ENCODE results near the gene RASGEF1B.

RASGEF1B gene

DNA sequence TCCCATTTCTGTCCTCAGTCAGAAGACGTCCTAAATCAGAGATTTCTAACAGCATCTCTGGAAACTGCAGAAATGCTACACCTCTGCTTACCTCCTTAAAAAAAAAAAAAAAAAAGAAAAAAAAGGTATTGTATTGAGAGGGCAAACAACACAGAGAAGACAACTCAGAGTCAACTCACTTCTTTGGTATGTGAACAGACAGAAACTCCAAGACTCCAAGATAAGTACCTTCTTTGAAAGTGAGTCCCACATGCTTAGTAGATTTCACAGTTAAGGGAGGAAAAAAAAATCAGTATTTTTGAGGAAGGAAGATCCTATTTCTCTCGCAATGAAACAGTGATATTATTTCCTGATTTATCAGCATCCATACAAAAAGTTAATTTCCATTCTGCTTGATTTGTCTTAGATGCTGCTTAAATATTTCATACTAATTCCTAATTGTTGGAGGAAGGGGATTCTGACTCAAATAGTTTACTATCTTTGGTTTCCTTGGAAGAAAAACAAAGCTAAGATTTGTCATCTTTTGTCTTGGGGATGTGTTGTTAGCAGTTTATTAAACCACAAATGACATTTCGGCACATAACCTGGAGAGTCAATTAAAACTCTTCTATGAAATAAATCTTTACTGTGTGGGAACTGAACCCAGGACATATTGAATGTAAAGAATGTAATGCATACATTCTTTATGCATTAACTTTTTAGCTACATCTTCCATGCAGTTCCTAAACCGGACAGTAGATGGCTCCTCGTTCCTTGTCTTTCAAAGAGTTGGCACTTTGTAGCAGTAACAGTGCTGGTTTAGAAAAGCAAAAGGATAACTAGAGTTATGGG is 4.7 kb downstream of the RASGEF1B start:
- H3K27ac Mint-ChIP-seq: no peak overlapping the region
- peaks cover 18% of the 10 kb centered on the region for H3K4me1 Mint-ChIP-seq
- peaks cover 9% of the 10 kb centered on the region for H3K27me3 Mint-ChIP-seq
- peak; percentile 84 for DNase-seq
- no peaks in the 10 kb centered on the region for H3K36me3 Mint-ChIP-seq
- CTCF ChIA-PET: interaction anchor here (0.6 to 4.8 kb wide), 36 partner anchors 8 to 801 kb away, joined by 3 to 74 read pairs (median 3); no protein-coding TSS in a partner anchor
- H3K4me3 Mint-ChIP-seq: no peak overlapping the region
- H3K9me3 Mint-ChIP-seq: no peaks in the 10 kb centered on the region

DNA sequence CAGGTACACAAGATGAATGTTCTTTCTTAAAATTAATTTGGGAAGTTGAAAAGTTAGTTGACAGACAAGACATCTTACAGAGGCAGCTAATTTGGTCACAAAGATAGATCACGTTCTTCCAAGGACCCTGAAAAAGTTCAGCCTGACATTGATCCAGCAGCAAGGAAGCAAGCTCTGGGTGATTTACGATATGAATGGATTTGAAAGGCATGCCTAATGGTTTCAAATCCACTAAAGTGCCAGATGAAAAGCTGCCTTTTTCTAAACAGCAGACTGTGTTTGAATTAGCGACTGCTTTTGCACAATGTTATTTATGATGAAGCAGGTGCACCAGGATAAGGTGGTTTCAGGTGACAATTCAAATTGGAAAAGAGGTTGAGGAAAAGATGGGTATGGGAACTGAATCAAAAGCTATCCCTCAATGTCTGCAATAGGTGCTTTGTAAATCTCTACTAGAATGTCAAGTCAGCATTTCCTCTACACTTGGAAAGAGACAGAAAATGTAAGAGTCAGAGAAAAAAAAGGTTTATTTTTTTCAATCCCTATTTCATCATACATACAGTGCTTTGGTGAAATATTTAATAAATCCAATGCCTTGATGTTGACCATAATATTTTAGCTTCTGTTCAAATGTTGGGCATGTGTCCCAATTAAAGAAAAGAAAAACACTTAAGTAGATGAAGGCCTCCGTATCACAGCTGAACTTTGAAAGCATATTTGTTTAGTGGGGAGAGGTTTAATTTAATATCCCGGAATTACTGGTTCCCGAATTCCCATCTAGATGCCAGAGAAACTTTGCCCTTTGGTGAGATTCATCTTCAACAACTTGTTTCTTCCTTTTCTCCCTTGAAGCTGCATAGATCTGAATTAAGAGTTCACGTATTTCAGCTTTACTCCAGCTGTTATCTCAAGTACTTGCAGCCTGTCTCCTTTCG is 6.0 kb downstream of the RASGEF1B start:
- no peaks in the 10 kb centered on the region for H3K36me3 Mint-ChIP-seq
- no peak overlapping the region for H3K4me3 Mint-ChIP-seq
- H3K27me3 Mint-ChIP-seq: peaks cover 8% of the 10 kb centered on the region
- H3K4me1 Mint-ChIP-seq: peaks cover 11% of the 10 kb centered on the region
- CTCF ChIA-PET: interaction anchor here (0.5 to 4.8 kb wide), 11 partner anchors 12 to 803 kb away, joined by 3 to 74 read pairs (median 4); no protein-coding TSS in a partner anchor
- no peak overlapping the region for H3K27ac Mint-ChIP-seq
- no peaks in the 10 kb centered on the region for H3K9me3 Mint-ChIP-seq
- DNase-seq: no peak

DNA sequence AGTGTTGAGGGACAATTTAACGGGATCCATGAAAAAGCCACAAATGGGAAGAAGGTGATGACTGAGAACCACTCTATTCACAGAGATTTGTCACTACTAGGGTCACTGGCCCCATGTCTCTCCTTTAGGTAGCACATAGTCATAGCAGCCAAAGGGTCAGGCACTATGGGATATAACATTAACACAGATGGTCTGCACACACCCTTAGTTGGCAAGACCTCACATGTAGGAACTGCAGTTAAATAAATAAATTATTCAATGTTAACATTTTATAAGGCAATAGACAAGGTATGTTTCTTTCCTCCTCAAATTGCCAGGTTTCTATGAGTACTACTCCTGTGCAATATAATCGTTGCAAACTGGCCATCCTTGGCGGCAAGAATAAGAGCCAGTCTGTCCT is 10.9 kb downstream of the RASGEF1B start:
- CTCF ChIA-PET: interaction anchor here (0.9 kb wide), 1 partner anchor 43 kb away, joined by 3 read pairs; no protein-coding TSS in a partner anchor
- Mint-ChIP-seq H3K9me3 (no peaks in the 10 kb centered on the region), H3K4me1 (peaks cover 2% of the 10 kb centered on the region), H3K36me3 (peaks cover 2% of the 10 kb centered on the region), H3K4me3 (no peak overlapping the region), H3K27ac (no peak overlapping the region), H3K27me3 (no peaks in the 10 kb centered on the region)
- DNase-seq: no peak

DNA sequence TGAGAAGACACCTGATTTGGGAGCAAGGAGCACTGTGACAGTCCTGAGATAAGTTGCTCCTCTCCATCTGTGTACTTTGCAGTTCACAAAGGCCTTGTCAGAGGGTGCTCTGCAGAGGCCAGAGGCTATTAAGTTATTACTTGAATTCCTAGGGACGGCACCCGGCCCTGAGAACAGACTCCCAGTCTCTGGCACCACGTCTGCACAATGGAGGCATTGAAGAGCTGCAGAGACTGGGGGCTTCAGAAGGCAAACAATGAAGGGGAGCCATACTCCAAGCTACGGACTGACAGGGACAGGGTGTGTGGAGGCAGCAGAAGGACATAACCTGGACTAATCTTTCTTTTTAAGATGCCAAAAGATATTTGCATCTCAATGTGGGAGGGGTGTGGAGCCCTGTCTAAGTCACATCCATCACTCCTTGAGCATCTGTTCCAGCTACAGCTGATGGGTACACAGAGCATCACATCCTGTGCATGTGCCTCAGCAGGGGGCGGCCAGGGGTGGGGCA is 11.5 kb downstream of the RASGEF1B start:
- peaks cover 2% of the 10 kb centered on the region for H3K4me1 Mint-ChIP-seq
- CTCF ChIA-PET: no interaction called here

DNA sequence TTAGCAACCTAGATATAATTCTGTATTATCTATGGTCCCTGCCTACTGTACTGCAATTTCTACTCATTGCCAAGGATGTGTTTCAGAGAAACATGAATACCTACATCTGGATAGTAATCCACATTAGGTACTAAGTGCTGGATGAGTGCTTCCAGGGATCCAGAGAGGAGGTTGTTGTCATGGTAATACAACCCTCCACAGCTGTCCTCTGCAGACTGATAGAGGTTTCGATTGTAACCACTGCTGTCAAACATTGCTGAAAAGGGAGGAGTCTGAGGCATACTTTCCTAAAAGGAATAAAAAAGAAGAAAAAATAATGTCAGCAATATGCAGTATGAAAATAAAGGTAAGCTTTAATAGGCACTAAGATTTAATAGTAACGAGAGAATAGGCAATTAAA is 12.5 kb downstream of the RASGEF1B start:
- CTCF ChIA-PET: interaction anchor here (0.8 kb wide), 1 partner anchor 8 kb away, joined by 3 read pairs; no protein-coding TSS in a partner anchor
- Mint-ChIP-seq H3K4me1 (peaks cover 12% of the 10 kb centered on the region), H3K4me3 (no peak overlapping the region), H3K27ac (no peak overlapping the region), H3K36me3 (peaks cover 4% of the 10 kb centered on the region), H3K9me3 (no peaks in the 10 kb centered on the region), H3K27me3 (no peaks in the 10 kb centered on the region)
- DNase-seq: no peak

More for the DNA sequence above, 11.5 kb downstream of the RASGEF1B start:
- H3K9me3 Mint-ChIP-seq: no peaks in the 10 kb centered on the region
- H3K27me3 Mint-ChIP-seq: no peaks in the 10 kb centered on the region
- H3K4me3 Mint-ChIP-seq: no peak overlapping the region
- no peak for DNase-seq
- H3K27ac Mint-ChIP-seq: peak overlapping the region; percentile 49
- peaks cover 4% of the 10 kb centered on the region for H3K36me3 Mint-ChIP-seq

DNA sequence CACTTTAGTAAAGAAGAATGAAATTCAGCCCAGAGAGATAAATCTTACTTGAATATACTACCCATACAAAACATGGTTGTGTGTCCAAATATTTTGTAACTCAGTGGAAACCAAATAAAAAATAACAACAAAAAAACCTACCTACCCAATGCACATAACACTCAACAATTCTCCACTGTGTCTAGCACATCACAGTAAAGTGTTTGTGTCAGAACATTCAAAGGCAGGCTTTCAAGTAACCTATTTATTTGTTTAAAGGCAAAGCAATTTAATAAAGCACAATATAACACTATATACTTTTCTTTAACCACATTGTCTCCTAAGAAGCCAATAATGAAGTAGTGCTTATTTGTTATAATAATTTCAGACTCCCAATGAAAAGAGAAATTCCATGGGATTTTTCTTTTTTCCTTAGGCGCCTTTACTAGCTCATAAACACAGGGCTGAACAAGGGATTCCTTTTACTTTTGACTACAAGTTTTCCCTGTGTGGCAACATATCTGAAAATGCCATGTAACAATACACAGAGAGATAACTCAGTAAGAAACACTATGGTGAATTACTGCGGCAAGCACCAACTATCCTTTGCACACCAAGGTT is 13.7 kb downstream of the RASGEF1B start:
- Mint-ChIP-seq H3K27ac (no peak overlapping the region), H3K4me1 (peaks cover 13% of the 10 kb centered on the region), H3K27me3 (no peaks in the 10 kb centered on the region), H3K4me3 (no peak overlapping the region), H3K36me3 (peaks cover 4% of the 10 kb centered on the region), H3K9me3 (no peaks in the 10 kb centered on the region)
- no peak for DNase-seq
- CTCF ChIA-PET: no interaction called here

DNA sequence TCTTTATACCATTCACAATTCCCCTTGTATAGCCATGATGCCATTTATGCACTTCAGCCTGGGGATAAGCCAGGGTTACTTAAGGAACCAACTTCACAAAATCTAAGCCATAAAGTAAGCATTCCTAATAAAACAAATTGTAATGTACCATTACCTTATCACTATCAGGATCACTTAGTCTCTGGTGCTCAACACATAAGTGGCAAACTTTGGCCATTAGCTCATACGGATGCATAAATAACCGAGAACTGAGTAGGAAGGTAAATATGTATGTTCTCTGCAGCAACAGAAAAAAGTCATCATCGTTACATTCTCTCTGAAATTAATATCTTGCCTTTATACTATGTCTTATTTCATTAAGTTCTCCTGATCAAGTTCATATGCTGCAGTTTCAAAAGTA is 14.4 kb downstream of the RASGEF1B start:
- H3K9me3 Mint-ChIP-seq: no peaks in the 10 kb centered on the region
- no peak overlapping the region for H3K4me3 Mint-ChIP-seq
- DNase-seq: no peak
- peaks cover 4% of the 10 kb centered on the region for H3K36me3 Mint-ChIP-seq
- no peak overlapping the region for H3K27ac Mint-ChIP-seq
- H3K27me3 Mint-ChIP-seq: no peaks in the 10 kb centered on the region
- H3K4me1 Mint-ChIP-seq: peaks cover 13% of the 10 kb centered on the region
- CTCF ChIA-PET: interaction anchor here (0.6 kb wide), 1 partner anchor 425 kb away, joined by 3 read pairs; no protein-coding TSS in a partner anchor

DNA sequence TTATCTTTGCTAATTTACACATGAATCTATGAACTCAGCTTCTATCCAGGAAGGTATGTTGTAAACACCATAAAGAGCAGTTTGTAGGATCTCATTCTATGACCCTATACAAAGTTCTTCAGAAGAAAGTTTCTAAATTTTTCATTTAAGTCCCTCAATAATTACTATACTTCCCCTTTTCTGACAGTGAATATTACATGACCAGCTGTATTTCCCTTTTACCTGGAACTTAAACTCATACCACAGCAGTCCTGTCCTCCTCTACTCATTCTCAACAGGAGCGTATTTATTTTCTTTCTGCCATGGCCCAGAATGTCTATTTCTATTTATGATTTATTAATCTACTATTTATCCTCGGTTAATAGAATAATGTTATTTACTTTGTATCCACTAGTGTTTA is 15.8 kb downstream of the RASGEF1B start:
- Mint-ChIP-seq H3K4me3 (no peak overlapping the region), H3K36me3 (peaks cover 4% of the 10 kb centered on the region), H3K9me3 (no peaks in the 10 kb centered on the region)

DNA sequence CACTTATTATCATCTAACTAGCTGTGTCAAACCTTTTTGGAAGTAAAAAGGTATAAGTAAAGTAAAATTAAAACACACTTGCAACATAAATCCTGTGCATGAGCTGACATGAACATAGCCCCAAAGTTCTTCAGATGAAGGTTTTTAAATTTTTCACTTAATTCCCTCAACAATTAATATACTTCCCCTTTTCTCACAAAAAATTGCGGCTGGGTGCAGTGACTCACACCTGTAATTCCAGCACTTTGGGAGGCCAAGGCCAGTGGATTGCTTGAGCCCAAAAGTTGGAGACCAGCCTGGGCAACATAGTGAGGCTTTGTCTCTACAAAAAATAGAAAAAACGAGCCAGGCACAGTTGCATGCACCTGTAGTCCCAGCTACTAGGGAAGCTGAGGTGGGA is 16.8 kb downstream of the RASGEF1B start:
- Mint-ChIP-seq H3K9me3 (no peaks in the 10 kb centered on the region), H3K36me3 (peaks cover 4% of the 10 kb centered on the region), H3K4me1 (peaks cover 13% of the 10 kb centered on the region), H3K27me3 (no peaks in the 10 kb centered on the region), H3K27ac (no peak overlapping the region), H3K4me3 (no peak overlapping the region)
- DNase-seq: no peak
- CTCF ChIA-PET: interaction anchor here (0.9 kb wide), 1 partner anchor 458 kb away, joined by 3 read pairs; no protein-coding TSS in a partner anchor

More for the DNA sequence above, 15.8 kb downstream of the RASGEF1B start:
- H3K4me1 Mint-ChIP-seq: peaks cover 13% of the 10 kb centered on the region
- no peak for DNase-seq
- no peak overlapping the region for H3K27ac Mint-ChIP-seq
- H3K27me3 Mint-ChIP-seq: no peaks in the 10 kb centered on the region
- CTCF ChIA-PET: interaction anchor here (0.7 to 0.9 kb wide), 2 partner anchors 11 to 457 kb away, joined by 3 read pairs; no protein-coding TSS in a partner anchor

DNA sequence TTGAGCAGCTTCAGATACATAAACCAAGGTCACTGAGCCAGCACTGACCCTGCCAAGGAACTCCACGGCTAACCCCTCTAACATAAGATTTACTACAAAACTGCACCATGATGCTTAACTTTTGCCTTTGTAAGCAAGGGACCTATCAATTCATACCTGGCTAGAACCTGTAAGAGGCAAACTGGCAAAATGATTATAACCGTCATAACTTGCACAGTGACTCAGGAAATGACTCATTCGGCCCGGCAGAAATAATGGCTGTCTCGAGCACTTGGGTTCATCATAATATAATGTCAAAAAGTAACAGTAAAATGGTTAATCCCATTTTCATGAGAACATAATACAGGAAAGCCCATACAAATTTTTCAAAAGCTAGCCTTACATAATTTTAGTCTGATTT is 17.2 kb downstream of the RASGEF1B start:
- CTCF ChIA-PET: interaction anchor here (0.6 kb wide), 1 partner anchor 949 kb away, joined by 3 read pairs; no protein-coding TSS in a partner anchor
- peak overlapping the region; percentile 0 for H3K27ac Mint-ChIP-seq
- H3K27me3 Mint-ChIP-seq: no peaks in the 10 kb centered on the region
- no peaks in the 10 kb centered on the region for H3K9me3 Mint-ChIP-seq
- peak; percentile 28 for DNase-seq
- peaks cover 13% of the 10 kb centered on the region for H3K4me1 Mint-ChIP-seq
- H3K4me3 Mint-ChIP-seq: no peak overlapping the region
- H3K36me3 Mint-ChIP-seq: peaks cover 4% of the 10 kb centered on the region

DNA sequence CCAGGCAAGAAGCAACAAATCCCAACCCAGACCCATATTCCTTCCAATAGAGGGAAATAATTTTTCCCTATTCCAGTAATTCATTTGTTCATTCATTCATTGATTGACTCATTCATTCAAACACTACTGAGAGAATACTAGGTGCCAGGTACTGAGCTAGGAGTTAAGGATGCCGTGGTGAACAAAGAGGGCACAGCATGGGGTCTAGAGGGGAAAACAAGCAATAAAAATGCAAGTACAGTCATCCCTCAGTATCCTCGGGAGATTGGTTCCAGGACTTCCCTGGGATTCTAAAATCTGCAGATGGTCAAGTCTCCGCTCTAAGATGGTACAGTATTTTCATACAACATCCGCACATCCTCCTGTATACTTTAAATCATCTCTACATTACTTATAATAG is 18.7 kb downstream of the RASGEF1B start:
- H3K36me3 Mint-ChIP-seq: peaks cover 4% of the 10 kb centered on the region
- no peak for DNase-seq
- no peak overlapping the region for H3K27ac Mint-ChIP-seq
- CTCF ChIA-PET: interaction anchor here (0.7 to 1.6 kb wide), 2 partner anchors 13 to 19 kb away, joined by 4 to 6 read pairs; partner anchors contain the start of gene RASGEF1B
- H3K4me3 Mint-ChIP-seq: no peak overlapping the region
- H3K27me3 Mint-ChIP-seq: no peaks in the 10 kb centered on the region
- H3K4me1 Mint-ChIP-seq: peaks cover 11% of the 10 kb centered on the region
- no peaks in the 10 kb centered on the region for H3K9me3 Mint-ChIP-seq

DNA sequence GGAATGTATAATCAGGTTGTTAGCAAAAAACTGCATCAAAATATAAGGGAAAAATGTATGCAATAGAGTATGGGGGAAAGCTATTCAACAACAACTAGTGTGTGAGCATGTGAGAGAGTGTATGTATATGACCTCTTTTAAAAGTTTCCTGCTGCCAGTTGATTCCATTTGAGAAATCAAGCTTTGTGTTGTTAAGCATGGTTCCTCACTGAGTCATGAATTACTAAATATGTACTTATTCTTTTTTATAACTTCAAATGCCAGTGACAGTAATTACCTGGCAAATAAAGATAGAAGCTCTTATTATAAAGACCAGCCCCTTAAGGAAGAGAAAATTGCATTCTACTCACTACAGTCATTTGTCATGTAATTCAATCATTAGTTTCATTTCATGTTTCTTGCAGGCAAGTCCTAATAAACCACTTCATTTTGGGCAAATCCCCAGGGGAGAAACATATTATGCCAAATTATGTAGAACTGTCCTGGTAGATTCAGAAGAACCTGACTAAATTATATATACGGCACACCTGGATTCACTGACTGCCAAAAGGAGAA is 19.2 kb downstream of the RASGEF1B start:
- CTCF ChIA-PET: interaction anchor here (0.7 to 1.6 kb wide), 2 partner anchors 13 to 19 kb away, joined by 4 to 6 read pairs; partner anchors contain the start of gene RASGEF1B
- Mint-ChIP-seq H3K4me3 (no peak overlapping the region), H3K36me3 (peaks cover 2% of the 10 kb centered on the region), H3K27me3 (no peaks in the 10 kb centered on the region), H3K4me1 (peaks cover 11% of the 10 kb centered on the region), H3K9me3 (no peaks in the 10 kb centered on the region), H3K27ac (no peak overlapping the region)
- no peak for DNase-seq

DNA sequence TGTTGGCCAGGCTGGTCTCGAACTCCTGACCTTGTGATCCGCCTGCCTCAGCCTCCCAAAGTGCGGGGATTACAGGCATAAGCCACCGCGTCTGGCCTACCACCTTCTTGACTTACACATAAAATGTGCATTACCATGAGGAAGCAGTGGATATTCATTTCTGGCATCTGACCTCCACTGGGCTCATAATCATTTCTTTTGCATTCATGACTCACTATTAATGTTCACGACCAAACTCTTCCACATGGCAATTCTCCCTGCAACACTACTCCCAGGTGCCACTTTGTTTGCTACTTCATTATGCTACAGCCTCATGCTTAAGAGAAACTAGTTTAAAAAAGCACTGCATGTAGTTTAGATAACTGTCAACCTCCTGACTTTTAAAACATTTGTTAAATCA is 22.7 kb downstream of the RASGEF1B start:
- Mint-ChIP-seq H3K36me3 (peaks cover 2% of the 10 kb centered on the region), H3K27ac (no peak overlapping the region)
- CTCF ChIA-PET: no interaction called here

More for the DNA sequence above, 22.7 kb downstream of the RASGEF1B start:
- Mint-ChIP-seq H3K9me3 (no peaks in the 10 kb centered on the region), H3K4me1 (no peaks in the 10 kb centered on the region), H3K27me3 (no peaks in the 10 kb centered on the region), H3K4me3 (no peak overlapping the region)
- no peak for DNase-seq
